Measurements from ENCODE around the gene PSMA6.
"Not testable (repeated sequence)": the region's sequence is repeated elsewhere in the genome, so short reads cannot be mapped to it uniquely, and the experiment has no call there.

The PSMA6 gene

DNA sequence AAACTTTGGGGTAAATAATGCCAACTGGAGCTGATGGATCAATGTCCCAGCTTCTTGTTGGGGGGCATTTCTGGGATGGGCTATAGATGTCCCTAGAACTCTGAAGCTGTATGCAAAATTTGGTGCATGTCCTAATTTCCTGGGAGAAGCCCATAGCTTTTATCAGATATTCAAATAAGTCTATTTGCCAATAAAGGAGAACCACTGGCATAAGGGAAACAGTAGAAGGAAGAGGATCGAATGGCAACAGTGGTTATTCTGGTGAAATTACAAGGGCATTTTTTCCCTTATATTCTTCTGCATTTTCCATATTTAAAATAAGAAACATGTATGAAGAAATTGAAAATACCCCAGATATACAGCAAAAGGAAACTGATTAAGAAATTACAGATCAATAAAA, 34.2 kb downstream of the PSMA6 start:
- no peak for DNase-seq

DNA sequence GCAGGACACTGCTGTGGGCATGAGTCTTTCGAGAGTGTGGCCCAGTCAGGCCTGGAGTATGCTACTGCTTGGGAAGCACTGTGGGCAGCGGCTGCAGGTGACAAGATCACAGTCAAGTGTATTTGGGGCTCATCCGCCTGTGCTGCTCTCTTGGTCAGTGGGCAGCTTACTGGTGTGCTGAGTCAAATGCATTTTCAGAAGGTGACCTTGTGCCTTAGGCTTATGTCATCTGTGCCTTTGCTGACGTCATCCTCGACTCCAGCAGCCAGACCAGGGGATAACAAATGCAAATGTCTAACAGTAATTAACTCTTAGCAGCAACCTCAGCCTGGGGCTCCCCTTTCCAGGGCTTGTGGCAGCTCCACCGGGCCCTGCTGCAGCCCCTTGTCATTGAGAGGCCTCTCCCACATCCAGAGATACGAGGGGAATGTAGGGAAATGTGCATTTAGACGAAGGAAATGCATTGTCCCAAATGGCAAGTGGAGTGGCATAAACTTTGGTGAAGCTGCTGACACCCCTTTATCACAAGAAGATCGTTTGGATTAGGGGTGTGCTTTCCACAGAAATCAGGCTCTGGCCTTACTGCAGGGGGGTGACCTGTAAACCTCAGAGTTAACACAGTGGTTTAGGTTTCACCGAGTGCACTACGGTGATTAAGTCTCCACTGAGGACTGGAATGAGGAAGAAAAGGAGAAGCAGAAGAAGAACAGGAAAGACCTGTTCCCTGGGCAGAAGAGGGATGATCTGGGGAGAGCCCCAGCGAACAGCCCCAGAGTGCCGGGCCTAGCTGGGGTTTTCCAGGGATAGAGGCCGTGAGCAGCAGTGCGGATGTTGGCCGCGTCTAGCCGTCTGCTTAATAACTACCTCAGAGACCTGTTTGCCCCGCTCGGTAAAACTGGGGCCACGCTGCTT, 39.7 kb downstream of the PSMA6 start:
- peak; percentile 28 for DNase-seq

DNA sequence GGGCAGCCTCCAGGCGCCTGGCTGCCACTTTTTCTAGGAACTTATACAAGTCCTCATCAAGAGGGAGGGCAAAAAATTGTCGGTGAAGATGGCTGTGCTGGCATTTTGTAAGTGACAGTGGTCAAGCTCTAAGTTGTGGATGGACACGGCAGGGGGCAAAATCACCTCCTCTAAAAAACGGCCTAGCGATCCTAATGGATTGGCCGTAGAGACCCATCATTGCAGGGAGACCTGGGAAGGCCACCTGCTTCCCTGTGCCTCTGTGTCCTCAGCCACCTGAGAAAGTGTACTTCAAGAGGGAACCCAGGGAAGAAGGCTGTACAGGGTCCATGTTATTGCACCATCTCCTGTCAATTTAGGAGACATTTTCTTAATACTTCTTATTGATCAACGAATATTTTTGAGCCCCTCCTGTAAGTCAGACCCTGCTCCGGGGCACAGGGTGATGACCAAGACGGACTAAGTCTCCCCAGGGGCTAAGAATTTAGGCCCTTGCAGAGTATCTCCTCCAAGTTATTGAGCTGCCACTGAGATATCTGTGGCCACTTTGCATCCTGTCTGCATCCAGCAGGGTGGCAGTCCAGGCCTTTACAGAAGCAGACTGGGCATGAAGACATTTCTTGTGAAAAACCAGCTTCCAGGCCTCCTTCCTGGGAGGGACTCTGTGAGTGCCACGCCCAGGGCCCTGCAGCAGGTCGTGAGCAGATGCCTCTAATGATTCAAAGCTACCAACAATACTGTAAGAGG, 40.5 kb downstream of the PSMA6 start:
- no peak for DNase-seq

DNA sequence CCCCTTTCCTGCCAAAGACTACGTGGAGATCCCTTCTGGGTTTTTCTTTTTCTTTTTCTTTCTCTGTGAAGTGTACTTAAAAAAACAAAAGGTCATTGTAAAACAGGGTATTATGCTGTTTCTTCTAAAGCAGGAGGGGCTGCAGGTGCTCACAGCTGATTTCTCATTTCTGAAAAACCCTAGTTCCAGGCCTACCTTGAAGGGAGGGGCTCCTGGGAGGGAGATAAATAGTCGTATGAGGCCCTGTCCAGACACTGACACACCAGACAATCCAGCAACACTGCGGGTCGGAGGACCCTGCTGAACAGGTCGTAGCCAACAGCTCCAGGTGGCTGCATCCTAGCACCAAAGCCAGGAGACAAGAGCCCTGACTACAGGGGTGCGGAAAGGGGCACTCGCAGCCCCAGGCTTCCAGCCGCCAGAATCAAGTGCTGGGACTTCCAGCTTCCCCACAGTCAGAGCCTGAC, 41.1 kb downstream of the PSMA6 start:
- peak; percentile 92 for DNase-seq

DNA sequence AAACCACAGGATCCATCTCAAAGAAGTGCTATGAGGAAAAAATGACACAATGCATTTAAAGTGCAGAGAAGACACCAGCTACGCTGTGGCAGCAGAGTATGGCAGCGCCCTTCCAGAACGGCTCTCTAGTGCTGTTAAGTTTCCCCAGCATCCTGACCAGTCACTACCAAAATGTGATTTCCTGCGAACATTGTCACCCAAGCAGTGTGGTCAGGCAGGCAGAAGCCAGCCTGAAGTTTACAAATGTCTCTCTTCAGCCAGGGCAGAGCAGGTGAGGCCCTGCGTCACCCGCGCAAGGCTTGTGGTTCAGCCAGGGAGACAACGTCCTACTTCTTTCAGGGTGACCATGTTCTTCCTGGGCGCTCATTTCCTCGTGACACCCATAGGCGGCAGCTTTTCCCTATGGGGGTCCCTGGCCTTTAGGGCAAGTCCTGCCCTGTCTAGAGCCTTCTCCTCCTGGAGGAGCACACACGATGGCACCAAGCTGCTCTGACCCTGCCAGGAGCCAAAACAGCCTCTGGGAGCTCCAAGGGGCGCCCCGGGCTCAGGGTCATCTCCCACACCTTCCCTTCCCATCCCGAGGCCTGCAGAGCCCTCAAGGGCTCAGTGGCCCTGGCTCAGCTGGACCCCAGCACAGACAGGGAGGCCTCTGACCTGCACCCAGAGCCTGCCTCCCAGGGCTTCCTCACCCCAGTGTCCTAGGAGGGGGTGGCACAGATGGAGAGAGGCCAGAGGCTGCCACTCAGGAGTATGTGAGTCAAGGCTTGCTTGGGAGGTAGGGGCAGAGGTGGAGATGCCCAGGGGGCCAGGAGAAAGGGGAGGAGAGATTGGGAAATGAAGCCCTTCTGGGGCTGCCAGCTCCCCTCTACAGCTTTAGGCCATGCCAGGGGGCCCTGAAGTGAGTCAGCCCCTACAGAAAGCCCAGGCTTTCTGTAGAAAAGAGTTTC, 41.9 kb downstream of the PSMA6 start:
- no peak for DNase-seq

DNA sequence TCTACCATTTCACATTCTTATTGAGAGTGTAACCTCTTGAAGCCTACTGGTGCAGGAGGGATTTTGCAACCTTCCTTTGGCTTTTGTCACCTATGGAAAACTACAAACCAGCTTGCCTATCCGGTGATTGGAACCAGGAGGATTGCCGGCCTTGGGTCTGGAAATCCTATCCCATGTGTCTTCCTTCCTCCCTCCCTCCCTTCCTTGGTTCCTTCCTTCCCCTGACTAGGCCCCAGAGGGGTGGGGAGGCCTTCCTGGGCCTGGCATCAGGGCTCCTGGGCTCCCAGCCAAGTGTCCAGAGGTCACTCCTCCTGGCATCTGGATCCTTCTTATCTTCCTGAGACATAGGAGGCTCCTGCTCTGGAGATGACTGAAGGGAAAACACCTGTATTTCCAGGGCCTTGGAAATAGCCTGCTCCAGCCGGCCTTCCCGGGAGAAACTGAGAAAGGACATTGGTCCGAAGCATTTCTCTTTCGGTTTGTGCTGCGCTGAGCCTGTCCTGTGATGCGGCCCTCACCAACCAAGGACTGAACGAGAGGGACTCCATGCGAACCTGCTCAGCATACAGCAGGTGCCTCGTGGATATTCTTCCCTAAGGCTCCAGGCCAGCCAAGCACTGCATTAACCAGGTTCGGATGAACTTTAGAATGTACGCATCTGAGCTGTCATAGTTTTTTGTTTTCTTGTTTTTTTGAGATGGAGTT, 43.4 kb downstream of the PSMA6 start:
- no peak for DNase-seq

DNA sequence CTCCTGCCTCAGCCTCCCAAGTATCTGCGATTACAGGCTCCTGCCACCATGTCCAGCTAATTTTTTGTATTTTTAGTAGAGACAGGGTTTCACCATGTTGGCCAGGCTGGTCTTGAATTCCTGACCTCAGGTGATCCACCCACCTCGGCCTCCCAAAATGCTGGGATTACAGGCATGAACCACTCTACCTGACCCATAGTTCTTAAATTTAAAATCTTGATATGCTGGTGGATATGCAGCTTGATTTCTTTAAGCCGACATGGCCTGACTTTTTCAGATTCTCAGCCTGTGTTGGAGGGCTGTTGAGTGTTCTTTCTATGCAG, 44.0 kb downstream of the PSMA6 start:
- not testable (repeated sequence) for DNase-seq

DNA sequence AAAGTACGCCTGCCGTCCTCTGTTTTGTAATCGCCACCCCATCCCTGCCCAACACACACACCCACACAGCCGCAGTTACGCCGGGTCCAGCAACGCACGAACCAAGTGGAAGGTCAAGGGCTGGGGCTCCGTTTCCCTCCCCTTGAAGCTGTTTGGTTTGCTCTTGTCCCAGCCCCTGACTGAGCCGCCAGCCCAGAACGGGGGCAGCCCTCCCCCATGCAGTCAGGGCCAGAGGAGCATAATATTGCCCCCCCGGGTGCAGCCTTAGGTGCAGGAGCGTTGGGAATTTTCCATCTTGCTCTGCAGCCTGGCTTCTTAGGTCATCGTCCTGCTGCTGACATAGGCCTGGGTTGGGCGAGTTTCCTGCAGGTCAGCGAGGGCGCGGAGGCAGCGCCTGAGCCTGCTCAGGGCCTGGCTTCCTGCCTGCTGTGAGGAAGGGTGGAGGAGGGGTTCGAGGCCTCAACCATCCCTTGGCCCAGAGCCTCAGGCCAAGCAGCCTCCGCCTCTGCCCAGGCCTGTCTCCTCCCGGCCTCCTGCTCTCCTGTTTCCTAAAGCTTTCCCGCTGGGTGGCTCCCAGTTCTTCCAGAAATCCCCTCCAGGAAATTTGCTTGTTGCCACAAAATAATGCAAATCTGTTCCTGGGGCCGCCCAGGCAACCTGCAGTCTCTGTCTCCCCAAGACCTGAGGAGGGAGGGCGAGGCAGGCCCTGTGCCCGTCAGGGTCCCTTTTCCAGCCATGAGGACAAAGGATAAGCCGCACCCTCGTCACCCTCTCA, 44.5 kb downstream of the PSMA6 start:
- no peak for DNase-seq

DNA sequence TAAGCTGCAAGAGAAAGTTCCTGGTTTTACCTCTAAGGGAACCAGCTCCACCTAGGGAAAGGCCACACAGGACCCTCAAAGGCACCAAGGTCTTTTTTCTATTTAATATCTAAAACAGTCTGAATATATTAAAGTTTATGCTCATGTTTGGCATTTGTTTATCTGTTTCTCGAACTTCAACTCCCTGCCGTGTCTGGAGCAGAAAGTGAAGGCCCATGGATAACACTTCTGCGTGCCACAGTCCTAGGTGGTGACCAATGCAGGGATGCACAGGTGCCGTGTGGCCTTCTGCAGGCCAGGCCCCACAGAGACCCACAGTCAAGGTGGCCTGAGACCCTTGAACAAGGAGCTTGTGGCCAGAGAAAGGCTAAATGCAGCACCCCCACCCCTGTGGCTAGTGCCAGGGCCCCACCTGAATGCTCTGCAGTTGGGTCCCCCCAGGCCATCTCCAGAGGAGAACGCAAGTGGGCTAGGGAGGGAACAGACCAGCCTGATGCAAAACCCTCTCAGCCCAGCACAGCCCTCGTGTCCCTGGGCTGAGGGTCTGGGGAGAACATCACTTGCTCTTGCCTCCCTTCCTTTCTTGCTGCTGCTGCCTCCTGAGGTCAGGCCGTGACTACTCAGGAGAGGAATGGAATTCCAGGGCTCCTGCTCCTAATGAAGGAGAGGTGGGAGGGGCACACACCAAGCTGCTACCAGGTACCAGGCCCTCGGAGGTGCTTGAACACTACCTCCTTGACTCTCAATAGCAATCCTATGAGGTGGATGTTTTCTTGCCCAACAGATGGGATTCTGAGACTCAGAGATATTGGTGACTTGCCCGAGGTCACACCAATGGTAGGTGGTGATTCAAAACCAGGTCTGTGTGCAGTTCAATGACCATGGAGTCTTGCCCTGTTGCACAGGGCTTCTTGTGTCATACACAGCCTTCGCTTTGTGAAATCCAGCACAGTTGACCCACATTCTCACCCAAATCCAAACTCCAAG, 45.4 kb downstream of the PSMA6 start:
- DNase-seq, result no peak

DNA sequence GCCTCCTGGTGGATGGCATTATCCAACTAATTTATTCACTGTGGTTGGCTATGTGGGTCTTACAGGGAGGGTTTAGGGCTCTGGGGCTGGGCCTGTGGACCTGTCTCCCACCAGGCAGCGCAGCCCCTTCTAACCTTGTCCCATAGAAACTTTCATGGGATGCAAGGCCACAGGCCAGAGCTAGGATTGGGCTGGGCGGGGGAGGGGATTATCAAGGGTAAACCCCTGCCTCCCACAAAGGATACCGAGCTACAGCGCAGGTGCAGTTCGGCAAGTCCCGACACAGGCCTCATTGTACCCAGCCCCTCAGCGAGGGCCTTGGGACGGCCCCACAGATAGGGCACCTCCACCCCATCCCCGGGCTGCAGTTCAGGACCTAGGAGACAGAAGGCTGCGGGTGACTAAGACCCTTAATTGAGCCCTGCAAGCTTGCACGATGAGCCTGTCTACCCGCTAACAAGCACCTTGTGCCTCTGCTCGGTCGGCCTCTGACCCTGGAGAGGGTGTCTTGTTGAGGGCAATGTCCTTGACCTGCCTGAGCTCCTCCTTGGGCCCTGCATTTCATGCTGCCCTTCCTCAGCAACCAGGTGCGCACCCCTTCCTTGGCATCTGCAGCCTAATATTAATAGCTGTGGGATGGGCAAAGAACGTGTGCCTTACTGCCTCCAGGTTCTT, 46.7 kb downstream of the PSMA6 start:
- no peak for DNase-seq

DNA sequence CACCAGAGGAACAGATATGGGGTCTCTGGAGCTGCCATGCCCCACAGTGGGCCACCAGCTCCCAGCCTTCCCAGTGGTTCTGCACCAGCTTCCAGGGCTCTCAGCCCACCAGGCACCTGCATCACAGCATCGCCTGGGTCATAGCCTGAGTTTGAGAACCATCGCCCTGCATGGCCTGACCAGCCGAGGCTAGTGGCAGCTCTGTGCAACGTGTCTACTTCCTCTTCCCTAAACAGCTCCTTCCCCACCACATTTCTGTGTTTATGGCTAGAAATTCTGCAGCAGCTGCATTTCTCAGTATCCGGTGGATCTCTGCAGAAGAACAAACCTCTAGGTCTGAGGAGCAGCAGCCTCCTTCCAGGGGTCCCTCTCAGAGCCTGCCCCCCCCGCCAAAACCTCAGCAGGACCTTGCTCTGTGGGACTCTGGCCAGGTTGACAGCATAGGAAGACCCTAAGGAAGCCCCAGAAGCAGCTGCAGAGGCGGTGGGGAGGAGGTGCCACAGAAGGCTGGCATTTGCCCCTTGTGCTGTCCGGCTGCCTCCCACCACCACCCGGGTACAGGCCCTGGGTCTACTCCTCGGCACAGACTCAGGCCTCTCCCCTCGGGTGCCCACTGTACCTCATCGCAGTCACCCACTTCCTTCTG, 47.7 kb downstream of the PSMA6 start:
- no peak for DNase-seq

DNA sequence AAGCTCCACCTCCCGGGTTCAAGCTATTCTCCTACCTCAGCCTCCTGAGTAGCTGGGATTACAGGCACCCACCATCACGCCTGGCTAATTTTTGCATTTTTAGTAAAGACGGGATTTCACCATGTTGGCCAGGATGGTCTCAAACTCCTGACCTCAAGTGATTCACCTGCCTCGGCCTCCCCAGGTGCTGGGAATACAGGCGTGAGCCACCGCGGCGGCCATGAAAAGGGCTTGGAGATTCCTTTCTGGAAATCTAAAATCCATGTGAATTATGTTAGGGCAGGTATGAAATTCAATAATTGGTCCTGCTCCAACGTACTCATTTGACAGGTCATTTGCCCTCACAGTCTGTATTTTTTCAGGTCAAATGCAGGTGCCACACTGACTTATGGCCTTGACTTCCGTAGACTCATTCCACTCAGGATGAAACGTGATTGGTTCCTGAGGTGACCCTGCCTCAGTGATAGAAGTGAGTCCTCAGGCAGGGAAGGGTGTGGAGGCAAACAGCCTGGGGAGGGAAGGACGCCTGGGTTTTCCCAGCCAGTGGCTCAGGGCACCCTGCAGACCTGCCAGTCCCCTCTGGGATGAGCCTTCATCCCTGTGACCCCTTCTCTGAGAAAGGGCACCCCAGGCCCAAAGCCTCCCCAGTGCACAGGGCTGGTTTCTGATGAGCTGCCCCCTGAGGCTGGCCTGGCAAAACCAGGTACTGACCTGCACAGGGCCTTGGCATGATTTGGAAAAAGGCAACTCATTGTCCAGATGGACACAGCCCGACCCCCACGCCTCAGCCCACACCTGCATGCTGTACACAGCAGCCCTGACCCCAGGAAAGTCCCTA, 48.7 kb downstream of the PSMA6 start:
- DNase-seq, result no peak

DNA sequence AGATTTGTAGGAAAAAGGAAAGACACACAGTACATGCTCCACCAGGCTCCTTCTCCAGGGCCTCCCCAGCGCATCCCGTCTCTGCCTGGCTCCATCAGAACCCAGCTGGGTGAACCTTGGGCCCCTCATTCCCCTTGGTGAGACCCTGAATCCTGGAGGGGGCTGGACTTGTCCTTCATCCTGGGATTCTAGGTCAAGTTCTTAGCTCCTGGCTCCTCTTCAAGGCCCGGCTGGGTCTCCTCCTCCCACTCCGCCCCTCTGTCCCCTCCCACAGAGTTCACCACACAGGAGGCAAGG, 49.2 kb downstream of the PSMA6 start:
- DNase-seq, result no peak

DNA sequence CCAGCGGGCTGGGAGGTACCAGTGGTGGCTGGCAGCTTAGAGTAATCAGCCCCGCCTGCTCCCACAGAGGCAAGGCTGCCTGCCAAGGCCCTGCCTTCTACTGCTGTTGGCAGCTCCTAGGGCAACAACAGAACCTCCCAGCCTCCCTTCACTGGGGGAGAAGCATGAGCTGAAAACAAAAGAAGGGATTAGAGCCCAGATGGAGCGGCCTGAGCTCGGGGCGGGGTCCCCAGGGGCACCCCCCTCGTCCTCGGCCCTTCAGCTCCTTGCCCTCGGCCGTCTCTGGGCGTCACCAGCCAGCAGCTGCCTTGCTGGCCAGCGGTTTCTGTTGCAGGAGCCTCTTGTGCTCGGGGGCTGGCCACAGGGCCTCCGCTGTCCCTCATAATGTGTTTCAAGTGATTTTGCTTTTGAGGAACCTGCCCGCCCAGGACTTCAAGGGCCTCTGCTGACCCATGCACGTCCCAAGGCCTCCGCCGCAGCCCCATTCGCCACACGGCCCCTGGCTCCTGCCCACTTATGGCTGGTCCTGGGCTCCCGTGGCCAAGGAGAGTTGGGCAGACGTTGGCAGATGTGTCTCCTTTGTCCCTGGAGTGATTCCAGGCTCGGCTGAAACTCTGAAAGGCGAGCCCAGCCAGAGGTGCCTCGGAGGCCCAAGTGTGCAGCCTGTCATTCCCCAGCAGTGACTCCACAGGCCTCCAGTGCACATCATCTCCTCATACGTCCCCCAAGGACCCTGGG, 49.7 kb downstream of the PSMA6 start:
- DNase-seq, result peak; percentile 100

DNA sequence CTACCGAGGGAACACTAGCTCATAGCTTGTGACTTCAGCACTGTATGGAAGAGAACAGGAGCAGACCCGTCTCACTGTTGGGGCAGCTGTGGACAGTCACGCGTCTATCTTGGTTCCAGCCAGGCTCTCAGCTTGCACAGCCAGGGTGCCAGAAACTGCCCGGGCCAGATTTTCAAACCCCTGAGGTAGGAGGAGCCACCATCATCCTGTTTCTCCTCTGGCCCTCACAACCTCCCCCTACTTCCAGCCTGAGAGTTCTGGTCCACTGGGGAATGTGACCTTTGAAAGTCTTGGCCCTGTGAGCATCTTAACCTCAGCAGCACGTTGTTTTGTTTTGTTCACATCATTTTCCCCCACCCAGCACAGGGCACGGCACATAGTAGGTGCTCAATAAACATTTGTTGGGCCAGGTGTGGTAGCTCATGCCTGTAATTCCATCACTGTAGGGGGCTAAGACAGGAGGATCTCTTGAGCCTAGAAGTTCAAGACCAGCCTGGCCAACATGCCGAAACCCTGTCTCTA, 50.4 kb downstream of the PSMA6 start:
- DNase-seq, result no peak

DNA sequence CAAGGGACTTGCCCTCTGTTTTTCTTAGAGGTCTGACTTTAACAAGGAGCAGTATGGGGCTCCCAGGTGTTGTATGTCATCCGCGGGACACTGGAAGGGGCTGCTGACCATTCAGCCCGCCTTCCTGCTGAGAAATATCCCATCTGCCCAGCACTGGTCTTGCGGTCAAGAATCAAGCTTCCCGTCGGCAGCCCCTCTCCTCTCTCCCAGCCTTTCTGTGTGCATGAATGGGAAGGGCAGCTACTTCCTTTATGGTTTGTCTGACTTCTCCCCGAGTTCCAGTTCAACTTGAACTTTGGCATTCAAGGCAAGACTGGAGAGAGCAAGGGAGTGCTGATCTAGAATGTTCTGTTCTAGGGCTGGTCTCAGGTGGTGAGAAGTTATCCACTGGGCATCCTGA, 51.5 kb downstream of the PSMA6 start:
- DNase-seq, result no peak

DNA sequence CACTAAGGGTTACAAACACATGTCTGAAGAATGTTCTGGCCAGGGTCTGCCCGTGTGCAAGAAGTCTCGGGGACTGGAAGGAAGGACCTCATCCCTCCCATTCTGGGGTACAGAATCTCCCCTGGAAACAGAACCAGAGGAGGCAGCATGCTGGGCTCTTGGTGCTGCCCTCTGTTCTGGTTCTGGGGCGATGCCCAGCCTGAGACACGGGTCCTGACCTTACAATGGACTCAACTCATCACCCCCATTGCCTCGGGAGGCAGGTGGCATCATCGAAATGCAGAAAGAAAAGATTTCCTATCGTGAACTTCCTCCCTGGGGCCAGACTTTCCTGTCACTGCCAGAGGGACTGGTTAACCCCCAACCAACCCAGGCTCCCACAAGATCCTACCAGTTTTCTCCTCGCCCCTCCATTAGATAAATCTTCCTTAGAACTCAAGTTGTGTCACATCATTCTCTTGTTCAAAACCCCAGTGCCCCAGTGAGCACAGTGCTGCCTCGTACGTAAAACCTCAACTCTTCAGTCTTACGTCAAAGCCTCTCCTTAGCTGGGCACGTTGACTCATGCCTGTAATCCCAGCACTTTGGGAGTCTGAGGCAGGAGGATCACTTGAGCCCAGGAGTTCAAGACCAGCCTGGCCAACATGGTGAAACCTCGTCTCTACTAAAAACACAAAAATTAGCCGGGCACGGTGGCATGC, 52.1 kb downstream of the PSMA6 start:
- no peak for DNase-seq

All from DMS79 (cell line).